NT2/D1 (cell line): Measurements from ENCODE around the gene PRDM10.

Experiments used
- SUZ12 ChIP-seq: IDR thresholded peaks from 2 replicates; pipeline ENCODE4 v1.6.1; 2011; ENCODE audit not compliant: insufficient read length, insufficient read depth; ENCODE audit errors: extremely low read depth
- ZNF274 ChIP-seq: IDR thresholded peaks from 2 replicates; pipeline ENCODE4 v1.6.1; 2011; ENCODE audit warnings: mild to moderate bottlenecking, low read depth, low read length

- TF ChIP-seq SUZ12 (no peak), ZNF274 (no peak)
Measured at GRCh38 chr11:130037058-130037457, 34.4 kb upstream of the PRDM10 start.
